ENCODE measurements around the gene DHX30.

- TF ChIP-seq, protein P1, sequence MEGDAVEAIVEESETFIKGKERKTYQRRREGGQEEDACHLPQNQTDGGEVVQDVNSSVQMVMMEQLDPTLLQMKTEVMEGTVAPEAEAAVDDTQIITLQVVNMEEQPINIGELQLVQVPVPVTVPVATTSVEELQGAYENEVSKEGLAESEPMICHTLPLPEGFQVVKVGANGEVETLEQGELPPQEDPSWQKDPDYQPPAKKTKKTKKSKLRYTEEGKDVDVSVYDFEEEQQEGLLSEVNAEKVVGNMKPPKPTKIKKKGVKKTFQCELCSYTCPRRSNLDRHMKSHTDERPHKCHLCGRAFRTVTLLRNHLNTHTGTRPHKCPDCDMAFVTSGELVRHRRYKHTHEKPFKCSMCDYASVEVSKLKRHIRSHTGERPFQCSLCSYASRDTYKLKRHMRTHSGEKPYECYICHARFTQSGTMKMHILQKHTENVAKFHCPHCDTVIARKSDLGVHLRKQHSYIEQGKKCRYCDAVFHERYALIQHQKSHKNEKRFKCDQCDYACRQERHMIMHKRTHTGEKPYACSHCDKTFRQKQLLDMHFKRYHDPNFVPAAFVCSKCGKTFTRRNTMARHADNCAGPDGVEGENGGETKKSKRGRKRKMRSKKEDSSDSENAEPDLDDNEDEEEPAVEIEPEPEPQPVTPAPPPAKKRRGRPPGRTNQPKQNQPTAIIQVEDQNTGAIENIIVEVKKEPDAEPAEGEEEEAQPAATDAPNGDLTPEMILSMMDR (IDR thresholded peaks at IDR 0.05; ENCODE audit: low read length) = no peak
- no peak for TF ChIP-seq EZH2 (IDR thresholded peaks at IDR 0.05; ENCODE audit: borderline replicate concordance, low read length)
These were observed 43.9 kb downstream of the DHX30 start for GRCh38 chr3:47846880-47847248.
